ENCODE results near the gene PPP1R13L.
A peak's percentile ranks its signal among the peaks of the same experiment; 100 is the strongest.
"Not testable (repeated sequence)": the region's sequence is repeated elsewhere in the genome, so short reads cannot be mapped to it uniquely, and the experiment has no call there.

The PPP1R13L gene

GRCh38 chr19:45431008-45431407, 26.1 kb upstream of the PPP1R13L start:
- not testable (repeated sequence) for DNase-seq (ENCODE audit: low spot score)

- DNase-seq (ENCODE audit: low spot score), result not testable (repeated sequence)
These were observed 25.0 kb upstream of the PPP1R13L start for GRCh38 chr19:45429896-45430295.

GRCh38 chr19:45428384-45429231, 23.7 kb upstream of the PPP1R13L start:
- no peak for DNase-seq (ENCODE audit: low spot score)

- no peak for DNase-seq (ENCODE audit: low spot score)
These were observed 19.6 kb upstream of the PPP1R13L start for GRCh38 chr19:45424191-45425058.

- peak; percentile 94 for DNase-seq (ENCODE audit: low spot score)
These were observed 18.8 kb upstream of the PPP1R13L start, which contains the start of gene ERCC1 for GRCh38 chr19:45423589-45424190. ERCC1 (minus strand) TSS chr19:45423917; CDS start chr19:45423374, 543 bp downstream.

GRCh38 chr19:45423033-45423588, 18.2 kb upstream of the PPP1R13L start:
- DNase-seq (ENCODE audit: low spot score), result no peak

- no peak for DNase-seq (ENCODE audit: low spot score)
These were observed 17.2 kb upstream of the PPP1R13L start for GRCh38 chr19:45421947-45422498.

GRCh38 chr19:45420871-45421270, 16.0 kb upstream of the PPP1R13L start:
- DNase-seq (ENCODE audit: low spot score), result no peak

- DNase-seq (ENCODE audit: low spot score), result no peak
These were observed 15.5 kb upstream of the PPP1R13L start for GRCh38 chr19:45420356-45420755.

GRCh38 chr19:45419895-45420294, 15.0 kb upstream of the PPP1R13L start:
- DNase-seq (ENCODE audit: low spot score), result no peak

- no peak for DNase-seq (ENCODE audit: low spot score)
These were observed 14.5 kb upstream of the PPP1R13L start for GRCh38 chr19:45419396-45419795.

GRCh38 chr19:45418802-45419201, 13.9 kb upstream of the PPP1R13L start:
- DNase-seq (ENCODE audit: low spot score), result no peak

- DNase-seq (ENCODE audit: low spot score), result no peak
These were observed 12.3 kb upstream of the PPP1R13L start for GRCh38 chr19:45417151-45417550.

GRCh38 chr19:45414468-45414867, 9.6 kb upstream of the PPP1R13L start:
- DNase-seq (ENCODE audit: low spot score), result no peak

- DNase-seq (ENCODE audit: low spot score), result no peak
These were observed 8.6 kb upstream of the PPP1R13L start for GRCh38 chr19:45413497-45413896.

- DNase-seq (ENCODE audit: low spot score), result not testable (repeated sequence)
These were observed 5.5 kb upstream of the PPP1R13L start for GRCh38 chr19:45410330-45410729.

GRCh38 chr19:45409557-45409920, 4.7 kb upstream of the PPP1R13L start:
- DNase-seq (ENCODE audit: low spot score), result no peak

GRCh38 chr19:45408830-45409556, 4.1 kb upstream of the PPP1R13L start:
- no peak for DNase-seq (ENCODE audit: low spot score)

GRCh38 chr19:45408121-45408520, 3.3 kb upstream of the PPP1R13L start:
- DNase-seq (ENCODE audit: low spot score), result no peak

- not testable (repeated sequence) for DNase-seq (ENCODE audit: low spot score)
These were observed 2.7 kb upstream of the PPP1R13L start for GRCh38 chr19:45407585-45407984.

GRCh38 chr19:45407091-45407375, 2.2 kb upstream of the PPP1R13L start:
- no peak for DNase-seq (ENCODE audit: low spot score)
